ENCODE data around the gene ERP44.

ERP44 gene

GRCh38 chr9:100049551-100049950 is 49.2 kb downstream of the ERP44 start:
- TF ChIP-seq, protein P1, sequence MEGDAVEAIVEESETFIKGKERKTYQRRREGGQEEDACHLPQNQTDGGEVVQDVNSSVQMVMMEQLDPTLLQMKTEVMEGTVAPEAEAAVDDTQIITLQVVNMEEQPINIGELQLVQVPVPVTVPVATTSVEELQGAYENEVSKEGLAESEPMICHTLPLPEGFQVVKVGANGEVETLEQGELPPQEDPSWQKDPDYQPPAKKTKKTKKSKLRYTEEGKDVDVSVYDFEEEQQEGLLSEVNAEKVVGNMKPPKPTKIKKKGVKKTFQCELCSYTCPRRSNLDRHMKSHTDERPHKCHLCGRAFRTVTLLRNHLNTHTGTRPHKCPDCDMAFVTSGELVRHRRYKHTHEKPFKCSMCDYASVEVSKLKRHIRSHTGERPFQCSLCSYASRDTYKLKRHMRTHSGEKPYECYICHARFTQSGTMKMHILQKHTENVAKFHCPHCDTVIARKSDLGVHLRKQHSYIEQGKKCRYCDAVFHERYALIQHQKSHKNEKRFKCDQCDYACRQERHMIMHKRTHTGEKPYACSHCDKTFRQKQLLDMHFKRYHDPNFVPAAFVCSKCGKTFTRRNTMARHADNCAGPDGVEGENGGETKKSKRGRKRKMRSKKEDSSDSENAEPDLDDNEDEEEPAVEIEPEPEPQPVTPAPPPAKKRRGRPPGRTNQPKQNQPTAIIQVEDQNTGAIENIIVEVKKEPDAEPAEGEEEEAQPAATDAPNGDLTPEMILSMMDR (IDR thresholded peaks at IDR 0.05; ENCODE audit: low read depth, low read length) = no peak
- no peak overlapping the region for H3K4me3 ChIP-seq (ENCODE audit: low read depth, low read length)

- TF ChIP-seq, protein P1 (IDR thresholded peaks at IDR 0.05; ENCODE audit: low read depth, low read length) = no peak
Measured at GRCh38 chr9:100038472-100038871, 60.3 kb downstream of the ERP44 start.

DNA sequence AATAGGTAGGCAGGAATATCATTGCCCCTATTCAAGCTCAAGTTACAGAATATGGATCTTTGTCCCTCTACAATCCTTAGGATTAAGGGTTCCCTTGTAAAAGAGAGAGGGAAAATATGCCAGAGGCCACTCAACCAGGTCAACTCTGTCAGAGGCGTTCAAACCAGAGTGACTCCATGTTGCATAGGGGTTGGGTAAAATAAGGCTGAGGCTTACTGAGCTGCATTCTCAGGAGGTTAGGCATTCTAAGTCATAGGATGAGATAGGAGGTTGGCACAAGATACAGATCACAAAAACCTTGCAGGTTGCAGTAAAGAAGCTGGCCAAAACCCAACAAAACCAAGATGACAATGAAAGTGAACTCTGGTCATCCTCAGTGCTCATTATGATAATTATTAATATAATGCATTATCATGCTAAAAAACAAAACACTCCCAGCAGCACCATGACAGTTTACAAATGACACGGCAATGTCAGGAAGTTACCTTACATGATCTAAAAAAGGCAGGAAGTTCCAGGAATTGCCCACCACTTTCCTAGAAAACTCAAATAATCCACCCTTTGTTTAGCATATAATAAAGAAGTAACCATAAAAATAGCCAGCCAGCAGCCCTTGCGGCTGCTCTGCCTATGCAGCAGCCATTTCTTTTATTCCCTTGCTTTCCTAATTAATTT is 64.8 kb downstream of the ERP44 start:
- no peak overlapping the region for H3K4me3 ChIP-seq (ENCODE audit: low read depth, low read length)
- TF ChIP-seq, protein P1 (IDR thresholded peaks at IDR 0.05; ENCODE audit: low read depth, low read length) = no peak

More at GRCh38 chr9:100038472-100038871, 60.3 kb downstream of the ERP44 start:
- no peak overlapping the region for H3K4me3 ChIP-seq (ENCODE audit: low read depth, low read length)

GRCh38 chr9:100030548-100030947 is 68.3 kb downstream of the ERP44 start:
- no peak overlapping the region for H3K4me3 ChIP-seq (ENCODE audit: low read depth, low read length)
- TF ChIP-seq, protein P1 (IDR thresholded peaks at IDR 0.05; ENCODE audit: low read depth, low read length) = no peak

GRCh38 chr9:100029251-100029650 is 69.5 kb downstream of the ERP44 start:
- no peak overlapping the region for H3K4me3 ChIP-seq (ENCODE audit: low read depth, low read length)
- TF ChIP-seq, protein P1 (IDR thresholded peaks at IDR 0.05; ENCODE audit: low read depth, low read length) = no peak

GRCh38 chr9:100028201-100028784 is 70.5 kb downstream of the ERP44 start:
- TF ChIP-seq, protein P1 (IDR thresholded peaks at IDR 0.05; ENCODE audit: low read depth, low read length) = peak; percentile 97
- H3K4me3 ChIP-seq (ENCODE audit: low read depth, low read length) = no peak overlapping the region

DNA sequence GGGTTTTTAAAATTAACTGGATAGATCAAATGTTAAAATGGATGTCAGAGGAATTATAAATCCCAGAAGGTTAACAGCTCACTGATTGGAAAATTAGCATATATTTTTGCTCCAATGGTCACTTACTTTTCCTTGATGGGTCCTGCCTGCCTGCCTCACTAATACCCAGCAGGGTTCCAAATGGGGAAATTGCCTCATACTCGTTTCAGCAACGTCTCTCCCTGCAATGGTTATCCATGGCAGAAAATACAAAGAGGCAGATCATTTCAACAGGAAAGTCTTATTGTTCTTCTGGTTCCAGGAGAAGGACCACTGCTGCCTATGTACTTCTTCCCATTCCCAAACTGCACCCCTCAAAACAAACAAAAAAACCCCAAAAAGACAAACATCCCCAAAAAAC is 71.3 kb downstream of the ERP44 start:
- H3K4me3 ChIP-seq (ENCODE audit: low read depth, low read length) = no peak overlapping the region
- TF ChIP-seq, protein P1 (IDR thresholded peaks at IDR 0.05; ENCODE audit: low read depth, low read length) = no peak
